H1 (cell line): ENCODE data around the gene CRNKL1. TPM values are rescaled to one million over a fixed set of nuclear protein-coding genes. Genes with fewer than 3 reads are reported as not detected.

Source experiments
- FOSL1 ChIP-seq: IDR thresholded peaks from 2 replicates; pipeline ENCODE4 v1.6.1; 2011; ENCODE audit warnings: mild to moderate bottlenecking, low read depth, low read length, moderate library complexity; ENCODE audit not compliant: insufficient read depth
- KDM5A ChIP-seq: fragments of 200-600 bp; IDR thresholded peaks from 2 replicates; pipeline ENCODE4 v1.7.1; 2012; ENCODE audit warnings: mild to moderate bottlenecking, low read length, inconsistent platforms, mixed read lengths
- polyA plus RNA-seq, 7 experiments: library from polyadenylated mRNA; depleted of rRNA in 3 of 7; stranded (reverse) in 5 of 7; unstranded in 2 of 7; fragments of >200 nt in 5 of 7; fragments of 200-250 nt in 2 of 7; gene quantifications; 1 replicate in 5 of 7; 2 replicates in 1 of 7; 4 replicates in 1 of 7; pipeline versions ENCODE4 v1.2.1 to v1.2.3, GENCODE V29; 2011 to 2013; ENCODE audit warnings: missing spikeins in 2 of 7, mixed read lengths in 2 of 7
- total RNA-seq: library from RNA; stranded (reverse); fragmentation: NEBNext Ultra II Directional; extraction: Animal tissue kit (Norgen Biotek cat#: 25700); gene quantifications from 2 replicates; pipeline ENCODE4 v1.2.1, GENCODE V29; 2021

Gene CRNKL1
- total and polyA plus RNA-seq, 2 of the 8 experiments (the other 6 are each of a cell fraction or from before 2014, with no cell fraction given): 4.0 to 26.5 TPM

- TF ChIP-seq FOSL1 (no peak), KDM5A (no peak)
These were observed 65.2 kb downstream of the CRNKL1 start (continued) for GRCh38 chr20:19987046-19987445.
